IPS-18a (cell line): ENCODE measurements around the gene PIK3CB.
"Not testable (repeated sequence)": the region's sequence is repeated elsewhere in the genome, so short reads cannot be mapped to it uniquely, and the experiment has no call there.

Source experiments
- H3K27ac ChIP-seq: one replicate; pipeline ENCODE4 v1.5.1; 2013; ENCODE audit warnings: low read length
- H3K27me3 ChIP-seq: one replicate; pipeline ENCODE4 v1.6.1; 2013; ENCODE audit warnings: mild to moderate bottlenecking, low read length; ENCODE audit not compliant: control insufficient read depth, insufficient read depth
- H3K36me3 ChIP-seq: one replicate; pipeline ENCODE4 v1.6.1; 2013; ENCODE audit warnings: low read depth, low read length; ENCODE audit not compliant: control insufficient read depth
- H3K4me1 ChIP-seq: one replicate; pipeline ENCODE4 v1.6.1; 2013; ENCODE audit warnings: low read depth, low read length; ENCODE audit not compliant: control insufficient read depth
- H3K4me3 ChIP-seq: one replicate; pipeline ENCODE4 v1.5.1; 2013; ENCODE audit warnings: low read length
- H3K9ac ChIP-seq: one replicate; pipeline ENCODE4 v1.6.1; 2013; ENCODE audit warnings: mild to moderate bottlenecking, low read length, moderate library complexity
- H3K9me3 ChIP-seq: one replicate; pipeline ENCODE4 v1.6.1; 2013; ENCODE audit warnings: low read depth, low read length; ENCODE audit not compliant: control insufficient read depth

Gene PIK3CB

GRCh38 chr3:138845771-138846173 lies 11.0 kb upstream of the PIK3CB start:
- H3K36me3 ChIP-seq, result no peaks in the 10 kb centered on the region
- H3K27me3 ChIP-seq, result no peaks in the 10 kb centered on the region
- no peaks in the 10 kb centered on the region for H3K9me3 ChIP-seq
- peak overlapping the region; percentile 49 for H3K9ac ChIP-seq
- peak overlapping the region; percentile 69 for H3K27ac ChIP-seq
- peaks cover 24% of the 10 kb centered on the region for H3K4me1 ChIP-seq
- H3K4me3 ChIP-seq, result no peak overlapping the region

GRCh38 chr3:138845181-138845601 lies 10.5 kb upstream of the PIK3CB start:
- Histone ChIP-seq H3K27ac (no peak overlapping the region), H3K9ac (peak overlapping the region; percentile 49), H3K9me3 (no peaks in the 10 kb centered on the region), H3K4me1 (peaks cover 24% of the 10 kb centered on the region), H3K36me3 (no peaks in the 10 kb centered on the region), H3K4me3 (no peak overlapping the region), H3K27me3 (no peaks in the 10 kb centered on the region)

GRCh38 chr3:138842483-138843188 lies 7.9 kb upstream of the PIK3CB start:
- H3K9me3 ChIP-seq, result no peaks in the 10 kb centered on the region
- no peak overlapping the region for H3K4me3 ChIP-seq

GRCh38 chr3:138838385-138838784 lies 3.7 kb upstream of the PIK3CB start:
- H3K9me3 ChIP-seq, H3K36me3 ChIP-seq, H3K4me3 ChIP-seq, H3K27ac ChIP-seq, H3K9ac ChIP-seq, H3K27me3 ChIP-seq: not testable (repeated sequence)
- H3K4me1 ChIP-seq, result peaks cover 15% of the 10 kb centered on the region

More at GRCh38 chr3:138842483-138843188, 7.9 kb upstream of the PIK3CB start:
- no peaks in the 10 kb centered on the region for H3K27me3 ChIP-seq
- H3K4me1 ChIP-seq, result peaks cover 19% of the 10 kb centered on the region
- H3K36me3 ChIP-seq, result no peaks in the 10 kb centered on the region
- no peak overlapping the region for H3K27ac ChIP-seq
- H3K9ac ChIP-seq, result no peak overlapping the region

GRCh38 chr3:138835846-138836245 lies 1.1 kb upstream of the PIK3CB start:
- not testable (repeated sequence) for H3K4me3 ChIP-seq, H3K36me3 ChIP-seq, H3K9ac ChIP-seq, H3K27ac ChIP-seq, H3K27me3 ChIP-seq, H3K9me3 ChIP-seq
- H3K4me1 ChIP-seq, result peaks cover 13% of the 10 kb centered on the region

GRCh38 chr3:138835397-138835757 lies 649 bp upstream of the PIK3CB start:
- no peaks in the 10 kb centered on the region for H3K36me3 ChIP-seq
- peaks cover 13% of the 10 kb centered on the region for H3K4me1 ChIP-seq

GRCh38 chr3:138833899-138834595 lies 681 bp downstream of the PIK3CB start:
- Histone ChIP-seq H3K27me3 (no peaks in the 10 kb centered on the region), H3K9ac (peak overlapping the region; percentile 57), H3K27ac (no peak overlapping the region), H3K9me3 (no peaks in the 10 kb centered on the region), H3K4me1 (peaks cover 13% of the 10 kb centered on the region), H3K4me3 (peak overlapping the region; percentile 89), H3K36me3 (no peaks in the 10 kb centered on the region)

More at GRCh38 chr3:138835397-138835757, 649 bp upstream of the PIK3CB start:
- Histone ChIP-seq H3K9me3 (no peaks in the 10 kb centered on the region), H3K27ac (peak overlapping the region; percentile 96), H3K9ac (peak overlapping the region; percentile 88), H3K27me3 (no peaks in the 10 kb centered on the region), H3K4me3 (peak overlapping the region; percentile 89)

- H3K36me3 ChIP-seq, H3K27me3 ChIP-seq, H3K9me3 ChIP-seq, H3K4me3 ChIP-seq, H3K9ac ChIP-seq, H3K27ac ChIP-seq: not testable (repeated sequence)
- peaks cover 13% of the 10 kb centered on the region for H3K4me1 ChIP-seq
Observed at GRCh38 chr3:138832473-138833057, 2.2 kb downstream of the PIK3CB start.

- Histone ChIP-seq H3K9ac (no peak overlapping the region), H3K27me3 (no peaks in the 10 kb centered on the region), H3K36me3 (peaks cover 4% of the 10 kb centered on the region), H3K9me3 (no peaks in the 10 kb centered on the region), H3K27ac (no peak overlapping the region), H3K4me1 (peaks cover 7% of the 10 kb centered on the region), H3K4me3 (no peak overlapping the region)
Observed at GRCh38 chr3:138829886-138830510, 4.7 kb downstream of the PIK3CB start.

GRCh38 chr3:138829097-138829496 lies 5.6 kb downstream of the PIK3CB start:
- Histone ChIP-seq H3K27me3 (no peaks in the 10 kb centered on the region), H3K36me3 (peaks cover 4% of the 10 kb centered on the region), H3K27ac (no peak overlapping the region), H3K9me3 (no peaks in the 10 kb centered on the region), H3K4me1 (peaks cover 12% of the 10 kb centered on the region), H3K9ac (no peak overlapping the region), H3K4me3 (no peak overlapping the region)

- H3K27me3 ChIP-seq, result no peaks in the 10 kb centered on the region
- H3K4me1 ChIP-seq, result peaks cover 5% of the 10 kb centered on the region
- H3K36me3 ChIP-seq, result peaks cover 4% of the 10 kb centered on the region
- H3K27ac ChIP-seq, result no peak overlapping the region
- no peak overlapping the region for H3K9ac ChIP-seq
- no peak overlapping the region for H3K4me3 ChIP-seq
- no peaks in the 10 kb centered on the region for H3K9me3 ChIP-seq
Observed at GRCh38 chr3:138827222-138827621, 7.5 kb downstream of the PIK3CB start.
